Left ventricle myocardium inferior (tissue), 1 donor: Measurements from ENCODE around the gene SPRED2. TPM values are rescaled to one million over a fixed set of nuclear protein-coding genes. Genes with fewer than 3 reads are reported as not detected.

ENCODE experiments used
- DNase-seq: peaks from one replicate; pipeline ENCODE4 v3.0.0-alpha.2; 2020
- H3K27ac ChIP-seq: fragments of 200-600 bp; replicated peaks from 2 replicates; pipeline ENCODE4 v1.8.0; 2021
- H3K27me3 ChIP-seq: fragments of 200-600 bp; 2 replicates; pipeline ENCODE4 v1.8.0; 2021; ENCODE audit warnings: low read depth
- H3K36me3 ChIP-seq: fragments of 200-600 bp; 2 replicates; pipeline ENCODE4 v1.8.0; 2021
- H3K4me1 ChIP-seq: fragments of 200-600 bp; 2 replicates; pipeline ENCODE4 v1.8.0; 2021
- H3K4me3 ChIP-seq: fragments of 200-600 bp; 2 replicates; pipeline ENCODE4 v1.8.0; 2021; ENCODE audit warnings: mild to moderate bottlenecking, moderate library complexity
- H3K9me3 ChIP-seq: fragments of 200-600 bp; replicated peaks from 2 replicates; pipeline ENCODE4 v1.8.0; 2021
- intact Hi-C: fragments of 100-400 bp; cut with micrococcal nuclease; formaldehyde crosslinking; loops from one replicate; pipeline ENCODE4 v1.11.0; 2022
- total RNA-seq: library from RNA; stranded (reverse); fragmentation: NEBNext Ultra II Directional; extraction: Animal tissue kit (Norgen Biotek cat#: 25700); gene quantifications from one replicate; pipeline ENCODE4 v1.2.1, GENCODE V29; 2021
- TF ChIP-seq, protein P1 (sequence below): fragments of 200-600 bp; IDR thresholded peaks from 2 replicates; pipeline ENCODE4 v1.8.0; 2021; ENCODE audit warnings: antibody characterized with exemption, mild to moderate bottlenecking, borderline replicate concordance
- donor health status: DM: no; HTN: yes; CAD: no; lungs with severe emphysema.

SPRED2 gene
- total RNA-seq, 1 donor from 2014 or later, result 18.9 TPM

- H3K9me3 ChIP-seq, result no peaks in the 10 kb centered on the region
- peak; percentile 90 for DNase-seq
- no peaks in the 10 kb centered on the region for H3K36me3 ChIP-seq
- no peaks in the 10 kb centered on the region for H3K27me3 ChIP-seq
- H3K27ac ChIP-seq, result peak overlapping the region; percentile 99
- peak overlapping the region; percentile 82 for H3K4me3 ChIP-seq
- peaks cover 50% of the 10 kb centered on the region for H3K4me1 ChIP-seq
- intact Hi-C loops, result loop anchor here (5.0 to 10.0 kb wide), 2 partner anchors 112 to 161 kb away; no protein-coding TSS in a partner anchor
- TF ChIP-seq, protein P1, sequence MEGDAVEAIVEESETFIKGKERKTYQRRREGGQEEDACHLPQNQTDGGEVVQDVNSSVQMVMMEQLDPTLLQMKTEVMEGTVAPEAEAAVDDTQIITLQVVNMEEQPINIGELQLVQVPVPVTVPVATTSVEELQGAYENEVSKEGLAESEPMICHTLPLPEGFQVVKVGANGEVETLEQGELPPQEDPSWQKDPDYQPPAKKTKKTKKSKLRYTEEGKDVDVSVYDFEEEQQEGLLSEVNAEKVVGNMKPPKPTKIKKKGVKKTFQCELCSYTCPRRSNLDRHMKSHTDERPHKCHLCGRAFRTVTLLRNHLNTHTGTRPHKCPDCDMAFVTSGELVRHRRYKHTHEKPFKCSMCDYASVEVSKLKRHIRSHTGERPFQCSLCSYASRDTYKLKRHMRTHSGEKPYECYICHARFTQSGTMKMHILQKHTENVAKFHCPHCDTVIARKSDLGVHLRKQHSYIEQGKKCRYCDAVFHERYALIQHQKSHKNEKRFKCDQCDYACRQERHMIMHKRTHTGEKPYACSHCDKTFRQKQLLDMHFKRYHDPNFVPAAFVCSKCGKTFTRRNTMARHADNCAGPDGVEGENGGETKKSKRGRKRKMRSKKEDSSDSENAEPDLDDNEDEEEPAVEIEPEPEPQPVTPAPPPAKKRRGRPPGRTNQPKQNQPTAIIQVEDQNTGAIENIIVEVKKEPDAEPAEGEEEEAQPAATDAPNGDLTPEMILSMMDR, result peak; percentile 28
Measured at GRCh38 chr2:65435625-65436168, 3.3 kb upstream of the SPRED2 start.

DNA sequence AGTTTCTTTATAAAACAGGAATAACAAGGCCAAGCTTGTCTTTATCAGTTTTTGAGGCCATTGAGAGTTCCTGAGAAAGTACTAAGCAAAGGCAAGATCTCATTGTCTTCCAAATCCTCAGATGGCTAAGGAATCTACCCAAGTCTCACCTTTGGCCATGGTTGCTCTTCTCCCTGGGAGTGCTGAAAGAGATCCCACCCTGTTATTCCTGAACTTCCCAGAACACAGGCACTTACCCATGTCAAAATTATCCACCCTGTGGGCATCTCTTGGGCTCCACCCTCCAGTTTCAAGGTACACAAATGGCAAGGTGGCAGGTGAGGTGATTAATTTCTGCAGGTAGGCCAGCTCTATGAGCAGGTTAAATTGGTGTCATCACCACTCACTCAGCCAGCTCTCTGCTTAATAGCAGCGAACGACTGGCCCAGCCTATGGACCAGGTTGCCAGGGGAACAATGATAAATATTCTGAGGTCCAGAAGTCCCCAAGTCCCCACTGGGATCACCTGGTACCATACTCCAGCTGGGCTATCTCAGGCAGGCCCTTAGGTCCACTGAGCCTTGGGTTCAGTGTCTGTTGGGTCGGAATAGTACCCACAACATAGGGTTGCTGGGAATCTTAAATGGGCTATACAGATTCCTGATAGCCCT is 2.3 kb upstream of the SPRED2 start:
- TF ChIP-seq, protein P1, result no peak
- Histone ChIP-seq H3K4me1 (peaks cover 59% of the 10 kb centered on the region), H3K27me3 (no peaks in the 10 kb centered on the region), H3K27ac (peak overlapping the region; percentile 99), H3K9me3 (no peaks in the 10 kb centered on the region), H3K4me3 (peak overlapping the region; percentile 82), H3K36me3 (no peaks in the 10 kb centered on the region)
- intact Hi-C loops, result loop anchor here (5.0 to 10.0 kb wide), 2 partner anchors 113 to 160 kb away; no protein-coding TSS in a partner anchor
- no peak for DNase-seq

GRCh38 chr2:65431421-65432226 is 775 bp downstream of the SPRED2 start:
- peak; percentile 38 for DNase-seq
- Histone ChIP-seq H3K27ac (peak overlapping the region; percentile 95), H3K36me3 (no peaks in the 10 kb centered on the region), H3K4me3 (peak overlapping the region; percentile 97), H3K9me3 (no peaks in the 10 kb centered on the region), H3K4me1 (peaks cover 66% of the 10 kb centered on the region), H3K27me3 (no peaks in the 10 kb centered on the region)
- intact Hi-C loops, result loop anchor here (10.0 kb wide), 1 partner anchor 157 kb away; no protein-coding TSS in a partner anchor
- TF ChIP-seq, protein P1, result no peak

DNA sequence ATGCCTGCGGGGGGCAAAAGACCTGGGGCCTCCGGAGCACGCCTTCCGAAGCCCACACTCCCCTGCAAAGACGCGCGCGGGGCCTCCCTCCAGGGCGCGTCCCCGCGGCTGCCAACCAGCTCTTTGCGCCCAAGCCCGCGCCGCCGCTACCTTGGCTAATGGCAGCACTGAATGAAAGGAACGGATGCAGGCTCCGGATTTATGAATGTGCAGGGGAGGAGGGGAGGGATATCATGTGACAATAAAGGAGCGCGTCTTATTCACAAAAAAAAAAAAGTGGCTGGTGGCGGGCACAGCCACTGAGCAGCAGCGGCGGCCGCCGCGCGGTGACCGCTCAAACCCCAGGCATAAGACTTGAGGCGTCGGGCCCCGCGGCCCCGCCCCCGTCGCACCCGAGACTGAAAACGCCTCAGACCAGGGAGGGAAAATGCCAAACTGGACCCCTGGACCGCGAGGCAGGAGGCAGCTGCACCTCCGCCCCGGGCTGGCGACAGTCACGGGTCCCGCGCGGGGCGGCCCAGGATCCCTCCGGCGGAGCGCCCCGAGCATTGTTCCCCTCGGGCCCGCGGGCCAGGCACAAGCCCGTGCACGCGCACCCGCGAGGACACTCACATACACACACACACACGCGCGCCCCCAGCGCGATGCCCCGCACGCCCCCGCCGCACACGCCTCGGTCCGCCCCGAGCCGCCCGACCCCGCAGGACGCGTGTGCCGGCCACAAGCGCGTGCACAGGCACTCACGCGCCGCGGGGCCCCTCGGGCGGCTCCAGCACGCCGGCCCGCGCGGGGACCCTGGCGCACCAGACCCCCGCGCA is 1.6 kb downstream of the SPRED2 start:
- intact Hi-C loops, result loop anchor here (10.0 kb wide), 1 partner anchor 156 kb away; no protein-coding TSS in a partner anchor
- Histone ChIP-seq H3K27me3 (no peaks in the 10 kb centered on the region), H3K27ac (peak overlapping the region; percentile 95), H3K4me1 (peaks cover 71% of the 10 kb centered on the region), H3K9me3 (no peaks in the 10 kb centered on the region), H3K36me3 (no peaks in the 10 kb centered on the region), H3K4me3 (peak overlapping the region; percentile 97)
- TF ChIP-seq, protein P1, result peak; percentile 31
- peak; percentile 56 for DNase-seq
